ENCODE results near the gene ARID1B.
A peak's percentile ranks its signal among the peaks of the same experiment; 100 is the strongest.

The ARID1B gene

GRCh38 chr6:157196391-157196790, 419.2 kb downstream of the ARID1B start:
- Histone ChIP-seq H3K4me1 (peaks cover 0 to 35% (median 13%) of the 10 kb centered on the region in 4 donors), H3K27me3 (no peaks in the 10 kb centered on the region), H3K36me3 (peaks cover 34 to 60% (median 50%) of the 10 kb centered on the region in 3 donors), H3K27ac (no peak overlapping the region), H3K4me3 (no peak overlapping the region), H3K9me3 (no peaks in the 10 kb centered on the region)
- no peak for TF ChIP-seq CTCF (IDR thresholded peaks at IDR 0.05)
- intact Hi-C loops (cut with DNase I; ENCODE audit: low total_unique reads) = no loop called here
- no peak for DNase-seq

GRCh38 chr6:157198425-157199279, 421.5 kb downstream of the ARID1B start:
- Histone ChIP-seq H3K27me3 (no peaks in the 10 kb centered on the region), H3K36me3 (peaks cover 38 to 58% (median 53%) of the 10 kb centered on the region in 3 donors), H3K27ac (peak overlapping the region; percentile 73 to 84), H3K4me1 (peaks cover 0 to 52% (median 17%) of the 10 kb centered on the region in 4 donors), H3K9me3 (no peaks in the 10 kb centered on the region), H3K4me3 (peak overlapping the region; percentile 34 to 41)
- intact Hi-C loops (cut with DNase I; ENCODE audit: low total_unique reads) = no loop called here
- DNase-seq = peak; percentile 64 to 91
- TF ChIP-seq CTCF (IDR thresholded peaks at IDR 0.05) = no peak

- Histone ChIP-seq H3K27me3 (no peaks in the 10 kb centered on the region), H3K4me3 (no peak overlapping the region), H3K27ac (peak overlapping the region; percentile 7 to 84), H3K36me3 (peaks cover 44 to 67% (median 65%) of the 10 kb centered on the region in 3 donors), H3K9me3 (no peaks in the 10 kb centered on the region), H3K4me1 (peaks cover 0 to 52% (median 17%) of the 10 kb centered on the region in 4 donors)
- TF ChIP-seq CTCF (IDR thresholded peaks at IDR 0.05) = no peak
- DNase-seq = no peak
- intact Hi-C loops (cut with DNase I; ENCODE audit: low total_unique reads) = loop anchor here (5.0 kb wide), 1 partner anchor 72 kb away; no protein-coding TSS in a partner anchor
Observed at GRCh38 chr6:157200117-157200516, 422.9 kb downstream of the ARID1B start.

GRCh38 chr6:157200611-157201010, 423.4 kb downstream of the ARID1B start:
- intact Hi-C loops (cut with DNase I; ENCODE audit: low total_unique reads) = loop anchor here (1.0 to 5.0 kb wide), 2 partner anchors 35 to 72 kb away; no protein-coding TSS in a partner anchor
- TF ChIP-seq CTCF (IDR thresholded peaks at IDR 0.05) = no peak

GRCh38 chr6:157201083-157201482, 423.9 kb downstream of the ARID1B start:
- intact Hi-C loops (cut with DNase I; ENCODE audit: low total_unique reads) = loop anchor here (1.0 to 5.0 kb wide), 2 partner anchors 36 to 71 kb away; no protein-coding TSS in a partner anchor
- peaks cover 47 to 67% (median 63%) of the 10 kb centered on the region in 3 donors for H3K36me3 ChIP-seq
- no peak overlapping the region for H3K4me3 ChIP-seq
- H3K27ac ChIP-seq = no peak overlapping the region
- no peak for DNase-seq
- H3K27me3 ChIP-seq = no peaks in the 10 kb centered on the region
- H3K4me1 ChIP-seq = peaks cover 0 to 52% (median 17%) of the 10 kb centered on the region in 4 donors
- no peaks in the 10 kb centered on the region for H3K9me3 ChIP-seq
- no peak for TF ChIP-seq CTCF (IDR thresholded peaks at IDR 0.05)

More at GRCh38 chr6:157200611-157201010, 423.4 kb downstream of the ARID1B start:
- Histone ChIP-seq H3K4me3 (no peak overlapping the region), H3K9me3 (no peaks in the 10 kb centered on the region), H3K27me3 (no peaks in the 10 kb centered on the region), H3K36me3 (peaks cover 44 to 67% (median 65%) of the 10 kb centered on the region in 3 donors), H3K4me1 (peaks cover 0 to 52% (median 17%) of the 10 kb centered on the region in 4 donors), H3K27ac (no peak overlapping the region)
- DNase-seq = no peak
